GM12892 (cell line): Measurements from ENCODE around the gene GOLGA3.
"Not testable (repeated sequence)": the region's sequence is repeated elsewhere in the genome, so short reads cannot be mapped to it uniquely, and the experiment has no call there.

Experiments
- POLR2A ChIP-seq: IDR thresholded peaks from 2 replicates; pipeline ENCODE4 v1.6.1; 2011; ENCODE audit warnings: low read depth, low read length, control low read depth
- TAF1 ChIP-seq: IDR thresholded peaks from 2 replicates; pipeline ENCODE4 v1.6.1; 2011; ENCODE audit warnings: low read depth, mild to moderate bottlenecking, control low read depth, low read length, borderline replicate concordance

- TF ChIP-seq POLR2A, TAF1: not testable (repeated sequence)
These were observed 19.3 kb downstream of the GOLGA3 start for GRCh38 chr12:132809391-132809790.
